K562 (cell line): ENCODE data around the gene UBE2E1.

Experiments
- CTCF ChIP-seq, 3 experiments: IDR thresholded peaks in 2 of 3; conservative IDR thresholded peaks in 1 of 3; 2 replicates each; pipeline ENCODE4 v1.5.1; 2011 to 2012; ENCODE audit warnings: low read length in 3 of 3, mild to moderate bottlenecking in 3 of 3, control low read depth in 2 of 3, improper control_type of control experiment in 1 of 3, inconsistent platforms in 1 of 3, low read depth in 1 of 3, mixed read lengths in 1 of 3, moderate library complexity in 1 of 3; ENCODE audit not compliant: insufficient read depth in 2 of 3
- ZNF174 ChIP-seq: fragments of 250-450 bp; sonication (Bioruptor Pico); IDR thresholded peaks from 2 replicates; pipeline ENCODE4 v1.4.0; 2020; ENCODE audit warnings: mild to moderate bottlenecking

DNA sequence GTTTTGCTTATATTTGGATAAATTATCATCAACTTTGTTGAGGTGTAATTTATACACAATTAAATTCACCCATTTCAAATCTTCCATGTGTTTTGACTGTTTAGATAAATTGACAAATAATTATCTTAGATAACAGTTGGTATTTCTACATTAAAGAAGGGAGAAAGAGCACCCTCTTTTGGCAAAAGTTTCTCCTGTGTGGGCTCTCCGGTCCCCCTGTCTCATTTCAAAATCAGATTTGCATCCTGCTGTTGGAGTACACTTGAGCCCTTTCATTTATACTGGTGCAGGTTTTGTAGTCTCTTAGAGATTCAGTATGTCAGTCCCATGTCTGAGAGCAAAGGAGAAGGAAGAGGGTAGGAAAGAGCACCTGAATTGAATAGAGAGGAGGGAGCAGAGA is 61.6 kb downstream of the UBE2E1 start:
- TF ChIP-seq ZNF174 (CRISPR knock-in tag) (no peak), CTCF (IDR thresholded peaks at IDR 0.05 in 2 of 3, conservative IDR thresholded peaks at IDR 0.05 in 1 of 3; ENCODE audit: insufficient read depth in 2 of 3, low read depth in 1 of 3, low read length in 3 of 3) (peak in 1 of 3 experiments; percentile 42; a peak in 2 of 6 replicates)
